ENCODE results near the gene ADAMTS15. TPM values are rescaled to one million over a fixed set of nuclear protein-coding genes. Genes with fewer than 3 reads are reported as not detected.

The ADAMTS15 gene
- total and polyA plus RNA-seq, 2 donors (not counting 1 experiment from before 2014, with no cell fraction given): not detected

DNA sequence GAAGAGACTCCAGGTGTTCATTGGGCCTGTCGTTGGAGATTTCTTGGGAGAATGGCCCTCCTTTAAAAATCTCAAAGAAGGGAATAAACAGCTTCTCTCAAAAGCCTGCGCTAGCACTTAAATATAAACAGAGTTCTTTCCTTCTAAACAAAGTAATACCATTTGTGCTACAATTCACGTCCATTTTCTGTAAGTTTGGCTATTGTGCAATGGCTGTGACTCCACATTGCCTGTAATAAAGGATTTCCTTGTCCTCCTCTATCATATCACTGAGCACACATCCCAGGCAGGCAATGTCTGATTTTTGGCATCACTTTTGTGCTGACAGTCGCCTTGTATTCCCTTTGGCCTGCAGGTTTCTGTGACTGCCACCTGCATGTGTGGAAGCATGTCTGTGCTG is 15.1 kb upstream of the ADAMTS15 start:
- peaks cover 45% of the 10 kb centered on the region for H3K27me3 Mint-ChIP-seq
- POLR2A ChIA-PET: no interaction called here

DNA sequence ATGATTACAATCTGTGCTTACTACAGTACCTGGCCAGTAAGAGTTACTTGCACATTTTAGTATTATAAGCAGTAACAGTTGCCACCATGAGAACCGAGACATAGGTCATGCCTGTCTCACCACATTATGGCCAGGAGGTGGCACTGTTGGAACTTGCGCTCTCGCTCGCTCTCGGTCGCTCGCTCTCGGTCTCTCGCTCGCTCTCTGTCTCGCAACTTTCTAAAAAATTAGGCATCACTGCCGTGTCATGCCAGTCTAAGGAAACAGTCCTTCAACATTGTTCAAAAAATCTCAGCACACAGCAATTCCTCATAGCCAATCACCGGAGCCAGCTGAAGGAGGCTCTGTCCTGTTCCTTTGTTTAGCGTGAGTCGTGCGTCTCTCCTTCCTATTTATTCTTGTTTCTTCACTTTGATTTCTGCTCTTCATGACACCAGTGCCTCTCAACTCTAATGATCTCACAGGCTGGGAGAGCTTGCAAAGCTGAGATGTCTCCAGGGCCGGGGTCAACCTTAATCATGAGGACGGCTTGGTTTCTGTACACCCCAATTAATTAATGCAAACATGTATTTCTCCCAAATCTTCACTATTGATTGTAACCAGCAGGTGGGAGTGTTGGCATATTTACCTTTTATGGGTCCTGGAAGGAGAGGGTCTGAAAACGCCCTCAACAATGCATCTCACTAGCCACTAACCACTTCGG is 13.8 kb upstream of the ADAMTS15 start:
- Histone ChIP-seq H2AFZ (ENCODE audit: insufficient read depth, low read depth, low read length, poor library complexity, severe bottlenecking) (peak overlapping the region; percentile 87), H3K9ac (ENCODE audit: low read length) (peak overlapping the region; percentile 74), H3K79me2 (ENCODE audit: control insufficient read depth, insufficient read depth, low read length) (no peaks in the 10 kb centered on the region), H3K27ac (ENCODE audit: low read length in 2 of 2) (no peak overlapping the region), H4K20me1 (ENCODE audit: control insufficient read depth, insufficient read depth, low read length, poor library complexity, severe bottlenecking) (no peaks in the 10 kb centered on the region), H3K9me3 (ENCODE audit: control extremely low read depth in 1 of 3, control insufficient read depth in 2 of 3, insufficient read depth in 1 of 3, low read length in 2 of 3) (no peaks in the 10 kb centered on the region), H3K4me3 (ENCODE audit: control extremely low read depth in 1 of 5, extremely low read depth in 1 of 5, insufficient read depth in 1 of 5, low read depth in 2 of 5, low read length in 4 of 5) (peak overlapping the region; percentile 52 to 95 (median 73)), H3K27me3 (replicated peaks in 1 of 4; ENCODE audit: control extremely low read depth in 1 of 4, control insufficient read depth in 3 of 4, insufficient read depth in 4 of 4, low read length in 3 of 4) (peaks cover 0 to 12% (median 7%) of the 10 kb centered on the region in 4 experiments), H3K4me1 (ENCODE audit: control insufficient read depth in 2 of 2, insufficient read depth in 2 of 2, low read length in 2 of 2) (peaks cover 4% of the 10 kb centered on the region in 2 donors), H3K4me2 (replicated peaks; ENCODE audit: low read depth, low read length, poor library complexity, severe bottlenecking) (peak overlapping the region; percentile 82), H3K36me3 (replicated peaks in 1 of 2; ENCODE audit: control extremely low read depth in 1 of 2, control insufficient read depth in 1 of 2, extremely low read depth in 1 of 2, insufficient read depth in 2 of 2, low read length in 1 of 2) (no peaks in the 10 kb centered on the region)
- Mint-ChIP-seq H3K27me3 (peaks cover 41% of the 10 kb centered on the region), H3K4me1 (peaks cover 3% of the 10 kb centered on the region), H3K9me3 (ENCODE audit: insufficient read depth) (no peaks in the 10 kb centered on the region), H3K4me3 (no peak overlapping the region), H3K27ac (no peak overlapping the region)
- TF ChIP-seq, protein P1, sequence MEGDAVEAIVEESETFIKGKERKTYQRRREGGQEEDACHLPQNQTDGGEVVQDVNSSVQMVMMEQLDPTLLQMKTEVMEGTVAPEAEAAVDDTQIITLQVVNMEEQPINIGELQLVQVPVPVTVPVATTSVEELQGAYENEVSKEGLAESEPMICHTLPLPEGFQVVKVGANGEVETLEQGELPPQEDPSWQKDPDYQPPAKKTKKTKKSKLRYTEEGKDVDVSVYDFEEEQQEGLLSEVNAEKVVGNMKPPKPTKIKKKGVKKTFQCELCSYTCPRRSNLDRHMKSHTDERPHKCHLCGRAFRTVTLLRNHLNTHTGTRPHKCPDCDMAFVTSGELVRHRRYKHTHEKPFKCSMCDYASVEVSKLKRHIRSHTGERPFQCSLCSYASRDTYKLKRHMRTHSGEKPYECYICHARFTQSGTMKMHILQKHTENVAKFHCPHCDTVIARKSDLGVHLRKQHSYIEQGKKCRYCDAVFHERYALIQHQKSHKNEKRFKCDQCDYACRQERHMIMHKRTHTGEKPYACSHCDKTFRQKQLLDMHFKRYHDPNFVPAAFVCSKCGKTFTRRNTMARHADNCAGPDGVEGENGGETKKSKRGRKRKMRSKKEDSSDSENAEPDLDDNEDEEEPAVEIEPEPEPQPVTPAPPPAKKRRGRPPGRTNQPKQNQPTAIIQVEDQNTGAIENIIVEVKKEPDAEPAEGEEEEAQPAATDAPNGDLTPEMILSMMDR (IDR thresholded peaks at IDR 0.05): peak; percentile 96
- no peak for TF ChIP-seq EZH2 (IDR thresholded peaks at IDR 0.05; ENCODE audit: borderline replicate concordance, insufficient read depth, low read depth, low read length, poor library complexity, severe bottlenecking)
- DNase-seq (peak; percentile 83), ATAC-seq (ENCODE audit: low read depth) (peak; percentile 88)
- intact Hi-C loops (cut with micrococcal nuclease): loop anchor here (1.0 kb wide), 4 partner anchors 221 to 482 kb away; partner anchors contain the start of gene SNX19
- CTCF ChIA-PET: interaction anchor here (0.6 to 5.8 kb wide), 18 partner anchors 10 to 481 kb away, joined by 3 to 95 read pairs (median 3); partner anchors contain the start of gene SNX19
- WGBS (ENCODE audit: insufficient coverage): under 1% methylated on average over 16 of the region's 20 CpGs
- POLR2A ChIA-PET: no interaction called here

More for the DNA sequence above, 15.1 kb upstream of the ADAMTS15 start:
- no peak for DNase-seq
- intact Hi-C loops (cut with micrococcal nuclease): no loop called here
- Histone ChIP-seq H2AFZ (ENCODE audit: insufficient read depth, low read depth, low read length, poor library complexity, severe bottlenecking) (no peak overlapping the region), H3K9me3 (ENCODE audit: control extremely low read depth in 1 of 3, control insufficient read depth in 2 of 3, insufficient read depth in 1 of 3, low read length in 2 of 3) (no peaks in the 10 kb centered on the region), H4K20me1 (ENCODE audit: control insufficient read depth, insufficient read depth, low read length, poor library complexity, severe bottlenecking) (no peaks in the 10 kb centered on the region), H3K9ac (ENCODE audit: low read length) (no peak overlapping the region), H3K4me3 (ENCODE audit: control extremely low read depth in 1 of 5, extremely low read depth in 1 of 5, insufficient read depth in 1 of 5, low read depth in 2 of 5, low read length in 4 of 5) (no peak overlapping the region), H3K36me3 (replicated peaks in 1 of 2; ENCODE audit: control extremely low read depth in 1 of 2, control insufficient read depth in 1 of 2, extremely low read depth in 1 of 2, insufficient read depth in 2 of 2, low read length in 1 of 2) (no peaks in the 10 kb centered on the region), H3K4me1 (ENCODE audit: control insufficient read depth in 2 of 2, insufficient read depth in 2 of 2, low read length in 2 of 2) (peaks cover 4 to 8% of the 10 kb centered on the region in 2 donors), H3K27ac (ENCODE audit: low read length in 2 of 2) (no peak overlapping the region), H3K27me3 (replicated peaks in 1 of 4; ENCODE audit: control extremely low read depth in 1 of 4, control insufficient read depth in 3 of 4, insufficient read depth in 4 of 4, low read length in 3 of 4) (peaks cover 0 to 25% (median 16%) of the 10 kb centered on the region in 4 experiments), H3K79me2 (ENCODE audit: control insufficient read depth, insufficient read depth, low read length) (no peaks in the 10 kb centered on the region), H3K4me2 (replicated peaks; ENCODE audit: low read depth, low read length, poor library complexity, severe bottlenecking) (no peak overlapping the region)
- 86% methylated on average over 1 of the region's 4 CpGs for WGBS (ENCODE audit: insufficient coverage)
- Mint-ChIP-seq H3K27ac (no peak overlapping the region), H3K4me3 (no peak overlapping the region), H3K9me3 (ENCODE audit: insufficient read depth) (no peaks in the 10 kb centered on the region), H3K4me1 (peaks cover 11% of the 10 kb centered on the region)
- CTCF ChIA-PET: interaction anchor here (0.7 to 6.8 kb wide), 8 partner anchors 9 to 462 kb away, joined by 3 to 112 read pairs (median 12); no protein-coding TSS in a partner anchor
- no peak for ATAC-seq (ENCODE audit: low read depth)
- TF ChIP-seq EZH2 (IDR thresholded peaks at IDR 0.05; ENCODE audit: borderline replicate concordance, insufficient read depth, low read depth, low read length, poor library complexity, severe bottlenecking): no peak
- TF ChIP-seq, protein P1 (IDR thresholded peaks at IDR 0.05): no peak

Measured in B cell (primary cell).